Lower leg skin (tissue), 4 donors: ENCODE data around the gene TMEM168. TPM values are rescaled to one million over a fixed set of nuclear protein-coding genes. Genes with fewer than 3 reads are reported as not detected.
"Not testable (repeated sequence)": the region's sequence is repeated elsewhere in the genome, so short reads cannot be mapped to it uniquely, and the experiment has no call there.

ENCODE experiments used
- DNase-seq, 2 donors: peaks; one replicate each; pipeline ENCODE4 v3.0.0-alpha.2; 2019; ENCODE audit warnings: low spot score in 2 of 2
- H3K4me3 ChIP-seq: fragments of 200-600 bp; sonication (generic); 2 replicates; pipeline ENCODE4 v1.5.1; 2017; ENCODE audit warnings: mild to moderate bottlenecking, low read depth; ENCODE audit not compliant: poor library complexity, severe bottlenecking
- CTCF ChIP-seq, 3 donors: fragments of 450-650 bp; IDR thresholded peaks; one replicate each; pipeline ENCODE4 v1.5.1; 2016; ENCODE audit warnings: antibody characterized with exemption in 3 of 3, mild to moderate bottlenecking in 3 of 3, moderate library complexity in 2 of 3
- POLR2A ChIP-seq, 2 donors: fragments of 450-650 bp; IDR thresholded peaks; one replicate each; pipeline ENCODE4 v1.6.1; 2016 to 2017; ENCODE audit warnings: antibody characterized with exemption in 2 of 2, mild to moderate bottlenecking in 1 of 2, moderate library complexity in 1 of 2
- WGBS, 2 donors: methylation state at CpG; one replicate each; pipeline ENCODE4 v1.1.5; 2018; 5-methylcytosine and 5-hydroxymethylcytosine counted together
- intact Hi-C: fragments of 100-400 bp; cut with DNase I; formaldehyde crosslinking; loops from one replicate; pipeline ENCODE4 v1.15.0; 2023; ENCODE audit warnings: low total_unique reads
- total RNA-seq, 4 donors: library from RNA; depleted of rRNA; stranded (reverse); fragments of >200 nt; gene quantifications; one replicate each; pipeline ENCODE4 v1.1.0, GENCODE V29; 2016

The TMEM168 gene
- total RNA-seq, 4 donors from 2014 or later = 19.0 to 27.1 (median 24.9) TPM

DNA sequence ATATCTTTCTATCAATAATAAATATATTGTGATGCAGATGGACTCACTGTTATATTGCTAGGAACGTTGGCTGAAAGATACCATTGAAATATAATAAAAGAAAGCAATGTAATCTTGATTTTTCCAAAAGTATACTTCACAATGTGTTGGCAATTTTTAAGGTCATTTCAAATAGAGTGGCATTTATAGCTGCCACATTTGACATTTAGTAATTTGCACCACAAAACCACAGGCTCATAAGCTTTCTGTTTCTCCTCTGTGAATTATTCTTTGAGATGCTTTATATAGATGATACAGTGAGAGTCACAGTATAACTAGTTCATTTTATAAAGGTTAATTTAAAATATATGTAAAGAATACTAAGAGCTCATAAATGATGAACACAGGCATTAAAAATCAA, 44.6 kb downstream of the TMEM168 start:
- intact Hi-C loops = no loop called here
- no peak for TF ChIP-seq POLR2A (IDR thresholded peaks at IDR 0.05)
- TF ChIP-seq CTCF (IDR thresholded peaks at IDR 0.05) = no peak
- DNase-seq = no peak
- no peak overlapping the region for H3K4me3 ChIP-seq
- WGBS, 2 donors = 28 to 50% methylated on average over 1 of the region's 1 CpG

- 59 to 61% methylated on average over 2 of the region's 2 CpGs for WGBS, 2 donors
- no peak overlapping the region for H3K4me3 ChIP-seq
- DNase-seq = no peak
- intact Hi-C loops = no loop called here
- TF ChIP-seq CTCF (IDR thresholded peaks at IDR 0.05) (no peak), POLR2A (IDR thresholded peaks at IDR 0.05) (no peak)
These were observed 45.4 kb downstream of the TMEM168 start for GRCh38 chr7:112744818-112745217.

- intact Hi-C loops = no loop called here
- TF ChIP-seq POLR2A (IDR thresholded peaks at IDR 0.05) = no peak
- no peak for TF ChIP-seq CTCF (IDR thresholded peaks at IDR 0.05)
- H3K4me3 ChIP-seq = no peak overlapping the region
- WGBS, 2 donors = 56 to 67% methylated on average over 1 of the region's 1 CpG
- no peak for DNase-seq
These were observed 46.4 kb downstream of the TMEM168 start for GRCh38 chr7:112743811-112744210.

- no peak for TF ChIP-seq CTCF (IDR thresholded peaks at IDR 0.05)
- TF ChIP-seq POLR2A (IDR thresholded peaks at IDR 0.05) = no peak
- no peak for DNase-seq
- intact Hi-C loops = no loop called here
- no peak overlapping the region for H3K4me3 ChIP-seq
- 94% methylated on average over 2 of the region's 2 CpGs for WGBS, 2 donors
These were observed 49.5 kb downstream of the TMEM168 start for GRCh38 chr7:112740667-112741066.

DNA sequence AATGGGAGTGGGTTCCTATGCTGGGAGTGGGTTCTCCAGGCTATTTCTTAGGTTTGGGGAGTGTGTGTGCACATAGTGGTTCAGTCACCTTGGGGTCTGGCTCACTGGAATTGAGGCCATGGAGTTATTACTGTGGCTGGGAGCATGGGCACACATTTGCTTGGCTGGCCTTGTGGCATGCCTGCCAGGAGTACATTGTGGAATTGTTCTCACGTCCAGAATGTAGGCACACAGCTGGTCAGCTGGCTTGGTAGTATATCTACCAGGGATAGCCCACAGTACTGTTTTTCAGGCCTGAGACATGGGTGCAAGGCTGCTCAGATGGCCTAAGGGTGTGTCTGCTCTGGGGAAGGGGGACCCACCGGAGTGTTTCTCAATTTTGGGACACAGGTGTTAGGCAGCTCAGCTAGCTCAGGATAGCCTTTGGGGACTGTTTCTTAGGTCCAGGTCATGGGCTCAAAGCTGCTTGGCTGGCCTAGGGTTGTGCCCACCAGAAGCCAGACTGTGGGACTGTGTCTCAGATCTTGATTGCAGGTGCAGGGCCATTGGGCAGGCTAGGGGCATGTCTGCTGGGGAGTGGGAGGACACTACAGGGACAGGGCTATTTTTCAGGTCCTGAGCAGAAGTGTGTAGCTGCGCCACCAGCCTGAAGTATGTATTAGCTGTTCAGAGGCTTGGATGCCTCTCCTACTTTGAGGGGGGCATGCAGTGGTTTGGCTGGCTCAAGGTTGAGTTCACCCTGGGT, 50.6 kb downstream of the TMEM168 start:
- WGBS, 2 donors = 92 to 96% methylated on average over 2 to 3 of the region's 3 CpGs
- TF ChIP-seq POLR2A (IDR thresholded peaks at IDR 0.05) = no peak
- no peak for TF ChIP-seq CTCF (IDR thresholded peaks at IDR 0.05)
- intact Hi-C loops = no loop called here
- H3K4me3 ChIP-seq = no peak overlapping the region
- no peak for DNase-seq

DNA sequence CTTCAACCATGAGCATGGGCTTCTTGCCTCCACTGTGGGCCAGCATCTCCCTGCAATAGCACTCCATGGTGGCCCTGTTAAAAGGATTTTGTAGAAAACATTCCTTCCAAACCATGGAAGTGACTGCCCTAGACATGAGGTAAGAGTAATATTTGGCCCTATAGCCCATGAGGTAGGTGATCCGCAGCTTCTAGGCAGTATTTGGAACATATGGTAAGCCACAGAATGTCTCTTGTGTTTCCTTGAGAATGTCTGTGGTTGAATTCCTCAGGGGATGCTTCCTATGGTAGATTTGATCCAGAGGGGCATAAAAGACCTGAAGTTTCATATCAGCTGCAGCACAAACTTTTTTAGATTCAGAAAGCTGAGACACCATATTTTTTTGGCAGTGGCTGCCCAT, 54.9 kb downstream of the TMEM168 start:
- intact Hi-C loops = no loop called here
- 94 to 100% methylated on average over 1 of the region's 1 CpG for WGBS, 2 donors

GRCh38 chr7:112731324-112731723, 58.9 kb downstream of the TMEM168 start:
- intact Hi-C loops, H3K4me3 ChIP-seq, DNase-seq: not testable (repeated sequence)
- WGBS, 2 donors = 85 to 97% methylated on average over 2 of the region's 2 CpGs

More for the DNA sequence above, 54.9 kb downstream of the TMEM168 start:
- DNase-seq = no peak
- no peak overlapping the region for H3K4me3 ChIP-seq
- TF ChIP-seq CTCF (IDR thresholded peaks at IDR 0.05) = no peak
- TF ChIP-seq POLR2A (IDR thresholded peaks at IDR 0.05) = no peak
